Measurements from ENCODE around the gene ASTN2. TPM values are rescaled to one million over a fixed set of nuclear protein-coding genes. Genes with fewer than 3 reads are reported as not detected.

The ASTN2 gene
- polyA plus RNA-seq, 2 of the 4 experiments (the other 2 are of a cell fraction): 5.8 to 11.6 TPM

DNA sequence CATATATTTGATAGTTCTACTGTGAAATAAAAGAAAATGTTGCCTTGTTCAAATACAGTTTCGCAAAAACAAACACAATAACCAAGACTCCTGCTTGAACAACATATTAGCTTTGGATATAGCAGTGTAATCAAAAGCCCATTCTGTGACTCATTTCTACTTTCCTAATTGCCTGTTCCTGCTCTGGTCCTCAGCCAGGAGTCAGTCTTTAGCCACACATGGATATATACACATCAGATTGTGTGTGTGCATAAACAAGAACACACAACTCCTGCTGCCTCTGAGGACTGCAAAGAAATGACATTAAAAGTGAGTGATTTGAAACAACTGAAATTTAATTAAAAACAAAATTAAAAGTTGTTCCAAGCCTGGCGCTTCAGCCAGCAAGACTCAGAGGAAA lies 393.0 kb downstream of the ASTN2 start:
- no peak overlapping the region for H3K4me2 ChIP-seq
- H3K27ac ChIP-seq: no peak overlapping the region
- no peaks in the 10 kb centered on the region for H3K4me1 ChIP-seq
- FAIRE-seq: no peak
- ATAC-seq: no peak
- no peaks in the 10 kb centered on the region for H3K9me3 ChIP-seq
- CTCF ChIA-PET: no interaction called here
- POLR2A ChIA-PET: no interaction called here
- H3K4me3 ChIP-seq: no peak overlapping the region
- TF ChIP-seq HOXB5 (CRISPR knock-in tag; IDR thresholded peaks at IDR 0.05): no peak
- no peak for TF ChIP-seq FOSB (CRISPR knock-in tag; IDR thresholded peaks at IDR 0.05)
- TF ChIP-seq, protein P1, sequence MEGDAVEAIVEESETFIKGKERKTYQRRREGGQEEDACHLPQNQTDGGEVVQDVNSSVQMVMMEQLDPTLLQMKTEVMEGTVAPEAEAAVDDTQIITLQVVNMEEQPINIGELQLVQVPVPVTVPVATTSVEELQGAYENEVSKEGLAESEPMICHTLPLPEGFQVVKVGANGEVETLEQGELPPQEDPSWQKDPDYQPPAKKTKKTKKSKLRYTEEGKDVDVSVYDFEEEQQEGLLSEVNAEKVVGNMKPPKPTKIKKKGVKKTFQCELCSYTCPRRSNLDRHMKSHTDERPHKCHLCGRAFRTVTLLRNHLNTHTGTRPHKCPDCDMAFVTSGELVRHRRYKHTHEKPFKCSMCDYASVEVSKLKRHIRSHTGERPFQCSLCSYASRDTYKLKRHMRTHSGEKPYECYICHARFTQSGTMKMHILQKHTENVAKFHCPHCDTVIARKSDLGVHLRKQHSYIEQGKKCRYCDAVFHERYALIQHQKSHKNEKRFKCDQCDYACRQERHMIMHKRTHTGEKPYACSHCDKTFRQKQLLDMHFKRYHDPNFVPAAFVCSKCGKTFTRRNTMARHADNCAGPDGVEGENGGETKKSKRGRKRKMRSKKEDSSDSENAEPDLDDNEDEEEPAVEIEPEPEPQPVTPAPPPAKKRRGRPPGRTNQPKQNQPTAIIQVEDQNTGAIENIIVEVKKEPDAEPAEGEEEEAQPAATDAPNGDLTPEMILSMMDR (IDR thresholded peaks at IDR 0.05): no peak
- no peak for TF ChIP-seq CHD4 (IDR thresholded peaks at IDR 0.05; ENCODE audit: borderline replicate concordance)
- TF ChIP-seq FOSL2 (IDR thresholded peaks at IDR 0.05): no peak
- no peak for TF ChIP-seq FOSL2 (CRISPR knock-in tag; IDR thresholded peaks at IDR 0.05)
- WGBS (ENCODE audit: missing lambda C conversion rate): 40% methylated on average over 2 of the region's 2 CpGs
- DNase-seq (ENCODE audit: low read depth in 1 of 2, low spot score in 1 of 2): no peak

DNA sequence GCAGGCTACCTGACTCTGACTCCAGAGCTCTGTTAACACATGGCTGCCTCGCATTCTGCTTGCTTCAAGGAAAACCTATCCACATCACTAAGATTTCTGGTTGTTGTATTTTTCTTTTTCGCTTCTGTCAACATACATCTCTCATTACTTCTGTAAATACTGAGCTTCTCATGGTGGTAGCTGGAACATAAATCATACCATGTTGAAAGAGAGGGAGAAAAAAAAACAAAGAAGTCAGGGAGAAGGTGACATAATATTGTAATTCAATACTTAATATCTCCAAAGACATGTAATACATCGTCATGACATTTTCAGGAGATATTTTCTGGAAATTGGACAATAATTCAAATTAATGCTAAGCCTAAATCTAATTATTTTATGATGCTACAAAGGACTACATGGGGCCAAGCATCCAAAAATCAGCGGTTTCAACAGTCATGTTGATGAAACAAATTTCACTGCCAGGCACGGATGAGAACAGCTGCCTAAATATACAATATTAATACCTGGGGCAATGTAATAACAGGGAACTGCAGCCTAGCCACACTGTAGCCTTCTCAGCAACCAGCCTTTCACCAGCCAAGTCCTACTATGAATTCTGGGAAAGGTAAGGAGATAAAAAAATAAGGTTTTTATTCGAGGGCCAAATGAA lies 395.8 kb downstream of the ASTN2 start:
- no peaks in the 10 kb centered on the region for H3K4me1 ChIP-seq
- POLR2A ChIA-PET: no interaction called here
- WGBS (ENCODE audit: missing lambda C conversion rate): 3% methylated on average over 6 of the region's 6 CpGs
- TF ChIP-seq JUN (IDR thresholded peaks at IDR 0.05) (no peak), ZSCAN20 (CRISPR knock-in tag; IDR thresholded peaks at IDR 0.05) (no peak), EP300 (IDR thresholded peaks at IDR 0.05) (no peak), SREBF2 (IDR thresholded peaks at IDR 0.05) (no peak), MAZ (IDR thresholded peaks at IDR 0.05; ENCODE audit: borderline replicate concordance, low read depth, low read length) (no peak), HOXA7 (CRISPR knock-in tag; IDR thresholded peaks at IDR 0.05) (no peak), BHLHE40 (IDR thresholded peaks at IDR 0.05; ENCODE audit: low read depth, low read length) (no peak), ZC3H11A (IDR thresholded peaks at IDR 0.05) (no peak), HOXB13 (CRISPR knock-in tag; IDR thresholded peaks at IDR 0.05; ENCODE audit: low read depth) (no peak)
- TF ChIP-seq, protein P2, sequence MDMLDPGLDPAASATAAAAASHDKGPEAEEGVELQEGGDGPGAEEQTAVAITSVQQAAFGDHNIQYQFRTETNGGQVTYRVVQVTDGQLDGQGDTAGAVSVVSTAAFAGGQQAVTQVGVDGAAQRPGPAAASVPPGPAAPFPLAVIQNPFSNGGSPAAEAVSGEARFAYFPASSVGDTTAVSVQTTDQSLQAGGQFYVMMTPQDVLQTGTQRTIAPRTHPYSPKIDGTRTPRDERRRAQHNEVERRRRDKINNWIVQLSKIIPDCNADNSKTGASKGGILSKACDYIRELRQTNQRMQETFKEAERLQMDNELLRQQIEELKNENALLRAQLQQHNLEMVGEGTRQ (IDR thresholded peaks at IDR 0.05): no peak
- TF ChIP-seq, protein P3, sequence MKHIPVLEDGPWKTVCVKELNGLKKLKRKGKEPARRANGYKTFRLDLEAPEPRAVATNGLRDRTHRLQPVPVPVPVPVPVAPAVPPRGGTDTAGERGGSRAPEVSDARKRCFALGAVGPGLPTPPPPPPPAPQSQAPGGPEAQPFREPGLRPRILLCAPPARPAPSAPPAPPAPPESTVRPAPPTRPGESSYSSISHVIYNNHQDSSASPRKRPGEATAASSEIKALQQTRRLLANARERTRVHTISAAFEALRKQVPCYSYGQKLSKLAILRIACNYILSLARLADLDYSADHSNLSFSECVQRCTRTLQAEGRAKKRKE (CRISPR knock-in tag; IDR thresholded peaks at IDR 0.05; ENCODE audit: low read depth): no peak
- TF ChIP-seq, protein P4, sequence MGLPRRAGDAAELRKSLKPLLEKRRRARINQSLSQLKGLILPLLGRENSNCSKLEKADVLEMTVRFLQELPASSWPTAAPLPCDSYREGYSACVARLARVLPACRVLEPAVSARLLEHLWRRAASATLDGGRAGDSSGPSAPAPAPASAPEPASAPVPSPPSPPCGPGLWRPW (IDR thresholded peaks at IDR 0.05): no peak
- CTCF ChIA-PET: no interaction called here
- FAIRE-seq: no peak
- no peak for DNase-seq (ENCODE audit: low read depth in 1 of 2, low spot score in 1 of 2)
- no peak overlapping the region for H3K4me2 ChIP-seq
- no peak overlapping the region for H3K4me3 ChIP-seq
- no peak for ATAC-seq
- no peaks in the 10 kb centered on the region for H3K9me3 ChIP-seq
- H3K27ac ChIP-seq: no peak overlapping the region

DNA sequence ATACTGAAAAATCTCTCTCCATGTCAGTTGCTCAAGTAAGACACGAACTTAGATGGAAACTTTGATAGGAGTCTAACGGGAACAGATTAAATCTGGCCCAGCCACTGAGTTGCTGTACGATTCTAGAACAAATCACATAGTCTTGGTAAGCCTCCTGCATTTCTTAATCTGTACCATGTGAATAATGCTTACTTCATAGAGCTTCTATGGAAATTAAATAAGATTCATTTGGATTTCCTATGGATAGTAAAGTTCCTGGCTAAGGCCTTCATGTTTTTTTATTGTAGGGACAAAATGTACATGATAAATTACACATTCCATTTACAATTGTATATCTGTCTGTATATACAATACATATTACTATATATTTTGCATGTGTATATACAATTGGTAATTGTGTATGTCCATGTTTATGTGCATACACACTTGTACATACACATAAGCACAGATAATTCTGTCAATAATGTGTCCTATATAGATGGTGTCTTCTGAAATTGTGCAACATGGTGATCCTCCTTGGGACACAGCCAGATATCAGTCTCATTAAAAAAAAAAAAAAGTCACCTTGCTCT lies 397.4 kb downstream of the ASTN2 start:
- ATAC-seq (no peak), FAIRE-seq (no peak)

More for the DNA sequence above, 397.4 kb downstream of the ASTN2 start:
- DNase-seq (ENCODE audit: low read depth in 1 of 2, low spot score in 1 of 2): no peak
- Histone ChIP-seq H3K9me3 (no peaks in the 10 kb centered on the region), H3K4me1 (no peaks in the 10 kb centered on the region), H3K4me2 (no peak overlapping the region), H3K4me3 (no peak overlapping the region), H3K27ac (no peak overlapping the region)
- TF ChIP-seq NPAS2 (CRISPR knock-in tag; IDR thresholded peaks at IDR 0.05; ENCODE audit: borderline replicate concordance) (no peak), ZFP36 (IDR thresholded peaks at IDR 0.05; ENCODE audit: borderline replicate concordance, partially characterized antibody) (no peak), RNF2 (IDR thresholded peaks at IDR 0.05; ENCODE audit: borderline replicate concordance, low read depth) (no peak)
- ChIA-PET POLR2A (no interaction called here), CTCF (interaction anchor here (1.2 kb wide), 1 partner anchor 9 kb away, joined by 3 read pairs; no protein-coding TSS in a partner anchor)
- WGBS (ENCODE audit: missing lambda C conversion rate): 17% methylated on average over 3 of the region's 3 CpGs
